ENCODE results near the gene PIK3IP1.

The PIK3IP1 gene

GRCh38 chr22:31284281-31285155, 7.8 kb downstream of the PIK3IP1 start:
- no peak for DNase-seq
- in situ Hi-C loops (cut with HindIII; ENCODE audit: low pct_ligation_motif_present, low pct_unique_long_range_greater_than_20kb, low sequenced_read_pairs), result no loop called here

DNA sequence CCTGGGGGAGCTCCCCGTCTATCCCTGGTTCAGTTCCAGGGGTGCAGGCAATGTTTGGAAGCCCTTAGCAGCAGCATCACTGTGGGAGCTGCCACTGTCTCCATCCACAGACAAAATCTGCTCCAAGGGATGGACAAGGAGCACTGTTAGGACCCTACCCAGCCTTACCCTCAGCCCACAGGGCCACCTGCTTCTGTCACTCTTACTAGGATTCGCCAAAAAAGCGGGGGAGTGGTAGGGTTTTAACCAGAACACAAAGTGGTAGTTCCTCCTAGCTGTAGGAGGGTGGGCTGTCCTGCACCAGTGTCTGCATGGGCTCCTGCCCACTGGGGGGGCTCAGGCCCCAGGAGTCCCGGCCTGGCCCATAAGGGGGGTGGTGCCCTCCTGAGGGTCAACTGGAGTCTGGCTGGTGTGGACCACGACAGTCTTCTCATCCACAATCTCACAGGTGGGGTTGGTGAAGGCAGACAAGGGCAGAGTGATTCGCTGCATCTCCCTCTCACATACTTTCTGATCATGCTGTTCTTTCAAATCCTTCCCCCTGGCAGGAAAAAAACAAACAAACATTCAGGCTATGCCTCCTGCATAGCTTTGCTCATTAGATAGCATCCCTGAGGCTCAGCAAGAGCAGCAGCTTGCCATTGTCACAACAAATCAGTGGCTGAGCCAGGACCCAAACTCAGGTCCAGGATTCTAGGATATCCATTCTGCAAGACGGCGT, 9.4 kb downstream of the PIK3IP1 start:
- in situ Hi-C loops (cut with HindIII; ENCODE audit: low pct_ligation_motif_present, low pct_unique_long_range_greater_than_20kb, low sequenced_read_pairs), result no loop called here
- DNase-seq, result no peak

GRCh38 chr22:31281733-31282132, 10.6 kb downstream of the PIK3IP1 start:
- no peak for DNase-seq
- in situ Hi-C loops (cut with HindIII; ENCODE audit: low pct_ligation_motif_present, low pct_unique_long_range_greater_than_20kb, low sequenced_read_pairs), result no loop called here

DNA sequence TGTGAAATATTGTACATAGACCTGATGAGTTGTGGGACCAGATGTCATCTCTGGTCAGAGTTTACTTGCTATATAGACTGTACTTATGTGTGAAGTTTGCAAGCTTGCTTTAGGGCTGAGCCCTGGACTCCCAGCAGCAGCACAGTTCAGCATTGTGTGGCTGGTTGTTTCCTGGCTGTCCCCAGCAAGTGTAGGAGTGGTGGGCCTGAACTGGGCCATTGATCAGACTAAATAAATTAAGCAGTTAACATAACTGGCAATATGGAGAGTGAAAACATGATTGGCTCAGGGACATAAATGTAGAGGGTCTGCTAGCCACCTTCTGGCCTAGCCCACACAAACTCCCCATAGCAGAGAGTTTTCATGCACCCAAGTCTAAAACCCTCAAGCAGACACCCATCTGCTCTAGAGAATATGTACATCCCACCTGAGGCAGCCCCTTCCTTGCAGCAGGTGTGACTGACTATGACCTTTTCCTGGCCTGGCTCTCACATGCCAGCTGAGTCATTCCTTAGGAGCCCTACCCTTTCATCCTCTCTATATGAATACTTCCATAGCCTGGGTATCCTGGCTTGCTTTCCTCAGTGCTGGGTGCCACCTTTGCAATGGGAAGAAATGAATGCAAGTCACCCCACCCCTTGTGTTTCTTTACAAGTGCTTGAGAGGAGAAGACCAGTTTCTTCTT, 12.3 kb downstream of the PIK3IP1 start:
- DNase-seq, result no peak
- in situ Hi-C loops (cut with HindIII; ENCODE audit: low pct_ligation_motif_present, low pct_unique_long_range_greater_than_20kb, low sequenced_read_pairs), result no loop called here

GRCh38 chr22:31279327-31279669, 13.0 kb downstream of the PIK3IP1 start:
- in situ Hi-C loops (cut with HindIII; ENCODE audit: low pct_ligation_motif_present, low pct_unique_long_range_greater_than_20kb, low sequenced_read_pairs), result no loop called here
- no peak for DNase-seq

DNA sequence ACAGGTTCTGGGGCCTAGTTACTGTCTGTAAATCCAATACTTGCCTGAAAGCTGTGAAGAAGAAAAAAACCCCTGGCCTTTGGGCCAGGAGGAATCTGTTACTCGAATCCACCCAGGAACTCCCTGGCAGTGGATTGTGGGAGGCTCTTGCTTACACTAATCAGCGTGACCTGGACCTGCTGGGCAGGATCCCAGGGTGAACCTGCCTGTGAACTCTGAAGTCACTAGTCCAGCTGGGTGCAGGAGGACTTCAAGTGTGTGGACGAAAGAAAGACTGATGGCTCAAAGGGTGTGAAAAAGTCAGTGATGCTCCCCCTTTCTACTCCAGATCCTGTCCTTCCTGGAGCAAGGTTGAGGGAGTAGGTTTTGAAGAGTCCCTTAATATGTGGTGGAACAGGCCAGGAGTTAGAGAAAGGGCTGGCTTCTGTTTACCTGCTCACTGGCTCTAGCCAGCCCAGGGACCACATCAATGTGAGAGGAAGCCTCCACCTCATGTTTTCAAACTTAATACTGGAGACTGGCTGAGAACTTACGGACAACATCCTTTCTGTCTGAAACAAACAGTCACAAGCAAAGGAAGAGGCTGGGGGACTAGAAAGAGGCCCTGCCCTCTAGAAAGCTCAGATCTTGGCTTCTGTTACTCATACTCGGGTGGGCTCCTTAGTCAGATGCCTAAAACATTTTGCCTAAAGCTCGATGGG, 13.5 kb downstream of the PIK3IP1 start:
- no peak for DNase-seq
- in situ Hi-C loops (cut with HindIII; ENCODE audit: low pct_ligation_motif_present, low pct_unique_long_range_greater_than_20kb, low sequenced_read_pairs), result no loop called here

GRCh38 chr22:31278151-31278621, 14.1 kb downstream of the PIK3IP1 start:
- DNase-seq, result no peak
- in situ Hi-C loops (cut with HindIII; ENCODE audit: low pct_ligation_motif_present, low pct_unique_long_range_greater_than_20kb, low sequenced_read_pairs), result no loop called here

- in situ Hi-C loops (cut with HindIII; ENCODE audit: low pct_ligation_motif_present, low pct_unique_long_range_greater_than_20kb, low sequenced_read_pairs), result no loop called here
- no peak for DNase-seq
Observed at GRCh38 chr22:31277741-31278140, 14.5 kb downstream of the PIK3IP1 start.

DNA sequence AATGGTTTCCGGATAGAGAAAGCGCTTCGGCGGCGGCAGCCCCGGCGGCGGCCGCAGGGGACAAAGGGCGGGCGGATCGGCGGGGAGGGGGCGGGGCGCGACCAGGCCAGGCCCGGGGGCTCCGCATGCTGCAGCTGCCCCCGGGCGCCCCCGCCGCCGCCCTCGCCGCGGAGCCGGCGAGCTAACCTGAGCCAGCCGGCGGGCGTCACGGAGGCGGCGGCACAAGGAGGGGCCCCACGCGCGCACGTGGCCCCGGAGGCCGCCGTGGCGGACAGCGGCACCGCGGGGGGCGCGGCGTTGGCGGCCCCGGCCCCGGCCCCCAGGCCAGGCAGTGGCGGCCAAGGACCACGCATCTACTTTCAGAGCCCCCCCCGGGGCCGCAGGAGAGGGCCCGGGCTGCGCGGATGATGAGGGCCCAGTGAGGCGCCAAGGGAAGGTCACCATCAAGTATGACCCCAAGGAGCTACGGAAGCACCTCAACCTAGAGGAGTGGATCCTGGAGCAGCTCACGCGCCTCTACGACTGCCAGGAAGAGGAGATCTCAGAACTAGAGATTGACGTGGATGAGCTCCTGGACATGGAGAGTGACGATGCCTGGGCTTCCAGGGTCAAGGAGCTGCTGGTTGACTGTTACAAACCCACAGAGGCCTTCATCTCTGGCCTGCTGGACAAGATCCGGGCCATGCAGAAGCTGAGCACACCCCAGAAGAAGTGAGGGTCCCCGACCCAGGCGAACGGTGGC, 15.7 kb downstream of the PIK3IP1 start:
- no peak for DNase-seq
- in situ Hi-C loops (cut with HindIII; ENCODE audit: low pct_ligation_motif_present, low pct_unique_long_range_greater_than_20kb, low sequenced_read_pairs), result no loop called here

- DNase-seq, result no peak
Observed at GRCh38 chr22:31275576-31275975, 16.7 kb downstream of the PIK3IP1 start.

DNA sequence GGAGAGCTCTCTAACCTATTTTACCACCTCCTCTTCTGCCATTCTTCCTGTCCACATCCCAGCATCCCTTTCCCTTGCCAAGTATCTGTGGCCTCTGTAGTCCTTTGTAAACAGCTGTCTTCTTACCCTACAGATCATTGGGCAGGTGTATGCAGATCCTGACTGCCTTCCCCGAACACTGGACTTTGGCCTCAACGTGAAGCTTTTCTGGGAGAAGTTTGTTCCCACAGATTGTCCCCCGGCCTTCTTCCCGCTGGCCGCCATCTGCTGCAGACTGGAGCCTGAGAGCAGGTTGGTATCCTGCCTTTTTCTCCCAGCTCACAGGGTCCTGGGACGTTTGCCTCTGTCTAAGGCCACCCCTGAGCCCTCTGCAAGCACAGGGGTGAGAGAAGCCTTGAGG, 17.3 kb downstream of the PIK3IP1 start:
- in situ Hi-C loops (cut with HindIII; ENCODE audit: low pct_ligation_motif_present, low pct_unique_long_range_greater_than_20kb, low sequenced_read_pairs), result no loop called here
- DNase-seq, result no peak

More at GRCh38 chr22:31275576-31275975, 16.7 kb downstream of the PIK3IP1 start:
- in situ Hi-C loops (cut with HindIII; ENCODE audit: low pct_ligation_motif_present, low pct_unique_long_range_greater_than_20kb, low sequenced_read_pairs), result no loop called here

DNA sequence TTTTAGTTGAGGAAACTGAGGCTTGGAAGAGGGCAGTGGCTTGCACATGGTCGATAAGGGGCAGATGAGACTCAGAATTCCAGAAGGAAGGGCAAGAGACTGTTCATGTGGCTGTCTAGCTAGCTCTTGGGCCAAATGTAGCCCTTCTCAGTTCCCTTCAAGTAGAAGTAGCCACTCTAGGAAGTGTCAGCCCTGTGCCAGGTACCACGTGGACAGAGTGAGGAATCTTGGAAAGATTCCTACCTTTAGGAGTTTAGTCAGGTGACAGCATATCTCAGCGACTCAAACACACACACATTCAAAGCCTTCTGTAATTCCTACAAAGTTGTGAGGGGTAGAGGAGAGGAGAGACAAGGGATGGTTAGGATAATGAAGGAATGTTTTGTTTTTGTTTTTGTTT, 18.3 kb downstream of the PIK3IP1 start:
- in situ Hi-C loops (cut with HindIII; ENCODE audit: low pct_ligation_motif_present, low pct_unique_long_range_greater_than_20kb, low sequenced_read_pairs), result no loop called here
- no peak for DNase-seq

GRCh38 chr22:31272522-31273446, 19.5 kb downstream of the PIK3IP1 start:
- in situ Hi-C loops (cut with HindIII; ENCODE audit: low pct_ligation_motif_present, low pct_unique_long_range_greater_than_20kb, low sequenced_read_pairs), result no loop called here

DNA sequence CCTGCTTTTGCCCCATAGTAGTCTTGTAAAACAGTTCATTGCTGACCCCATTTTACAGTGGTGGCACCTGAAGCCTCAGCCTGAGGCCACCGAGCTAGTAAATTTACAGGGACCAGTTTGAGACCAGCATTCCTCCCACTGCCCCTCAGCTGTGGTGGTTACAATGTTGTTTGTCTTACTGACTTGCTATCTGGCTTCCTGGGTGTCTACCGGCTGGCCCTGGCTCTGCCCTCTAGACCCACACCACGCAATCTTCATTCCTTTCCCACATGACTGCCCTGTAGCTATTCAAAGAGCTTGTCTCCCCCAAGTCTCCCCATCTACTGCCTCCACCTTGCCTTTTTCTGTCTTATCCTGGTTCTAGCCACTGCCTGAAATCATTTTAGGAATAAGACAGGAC, 20.8 kb downstream of the PIK3IP1 start:
- in situ Hi-C loops (cut with HindIII; ENCODE audit: low pct_ligation_motif_present, low pct_unique_long_range_greater_than_20kb, low sequenced_read_pairs), result no loop called here
- DNase-seq, result peak; percentile 90

More at GRCh38 chr22:31272522-31273446, 19.5 kb downstream of the PIK3IP1 start:
- peak; percentile 71 for DNase-seq

- DNase-seq, result no peak
- in situ Hi-C loops (cut with HindIII; ENCODE audit: low pct_ligation_motif_present, low pct_unique_long_range_greater_than_20kb, low sequenced_read_pairs), result no loop called here
Observed at GRCh38 chr22:31271026-31271425, 21.3 kb downstream of the PIK3IP1 start.

DNA sequence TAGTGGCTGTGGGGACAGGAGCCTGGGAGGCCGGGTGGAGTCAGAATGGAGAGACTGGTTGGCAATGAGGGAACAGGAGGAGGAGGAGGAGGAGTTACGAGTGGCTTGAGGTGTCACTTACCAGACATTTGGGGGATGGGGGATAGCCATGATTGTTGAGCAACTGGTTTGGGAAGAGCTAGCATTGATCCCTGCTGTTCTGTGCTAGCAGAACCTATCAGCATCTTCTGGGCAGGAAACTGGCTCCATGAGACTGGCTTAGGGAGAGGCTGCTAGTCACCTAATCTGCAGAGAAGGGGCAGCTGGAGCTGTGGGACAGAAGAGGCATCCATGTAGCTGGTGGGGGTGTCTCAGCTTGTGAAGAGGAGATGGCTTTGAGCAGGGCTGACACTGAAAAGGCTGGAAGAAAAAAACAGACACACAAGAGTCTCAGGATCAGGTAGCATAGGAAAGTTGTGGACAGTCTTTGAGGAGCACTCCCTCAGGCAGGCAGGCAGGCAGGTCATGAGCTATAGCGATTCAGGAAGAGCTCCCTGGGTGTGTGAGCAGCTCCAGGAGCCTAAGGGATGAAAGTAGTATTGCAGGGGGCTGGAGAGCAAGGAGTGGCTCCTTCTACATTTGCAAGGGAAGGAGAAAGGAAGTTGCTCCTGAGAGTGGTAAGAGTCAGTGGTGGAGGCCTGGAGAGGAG, 22.3 kb downstream of the PIK3IP1 start:
- in situ Hi-C loops (cut with HindIII; ENCODE audit: low pct_ligation_motif_present, low pct_unique_long_range_greater_than_20kb, low sequenced_read_pairs), result no loop called here
- no peak for DNase-seq

GRCh38 chr22:31268281-31268680, 24.0 kb downstream of the PIK3IP1 start:
- in situ Hi-C loops (cut with HindIII; ENCODE audit: low pct_ligation_motif_present, low pct_unique_long_range_greater_than_20kb, low sequenced_read_pairs), result no loop called here
- DNase-seq, result no peak
